Natural killer cell treated with Interleukin-12 subunit alpha and Interleukin-12 subunit beta and Interleukin-15 and Interleukin-18, amount 100 ng/mL, for 72 hours (primary cell): ENCODE results near the gene SUV39H1. TPM values are rescaled to one million over a fixed set of nuclear protein-coding genes. Genes with fewer than 3 reads are reported as not detected.
"Not testable (repeated sequence)": the region's sequence is repeated elsewhere in the genome, so short reads cannot be mapped to it uniquely, and the experiment has no call there.

Source experiments
- ATAC-seq, 2 donors: fragments of 150-1000 bp; cut with Tn5 transposase in 1 of 2; sonication (Bioruptor Pico), chemical (Tn5 transposase) in 1 of 2; 2 replicates each; pipeline ENCODE4 v1.10.0; 2021
- DNase-seq: peaks from one replicate; pipeline ENCODE4 v3.0.0; 2022; ENCODE audit warnings: low spot score
- H3K27ac Mint-ChIP-seq, 2 donors: 1 replicate in 1 of 2; 2 replicates in 1 of 2; pipeline ENCODE4 v1.8.0; 2022; ENCODE audit warnings: mixed read lengths in 2 of 2, mild to moderate bottlenecking in 1 of 2, moderate library complexity in 1 of 2
- H3K27me3 Mint-ChIP-seq, 2 donors: 1 replicate in 1 of 2; 2 replicates in 1 of 2; pipeline ENCODE4 v1.8.0; 2022; ENCODE audit warnings: mixed read lengths in 2 of 2
- H3K36me3 Mint-ChIP-seq: one replicate; pipeline ENCODE4 v1.8.0; 2022; ENCODE audit warnings: mixed read lengths
- H3K4me1 Mint-ChIP-seq, 2 donors: 1 replicate in 1 of 2; 2 replicates in 1 of 2; pipeline ENCODE4 v1.8.0; 2022; ENCODE audit warnings: low read depth in 2 of 2, mixed read lengths in 2 of 2, mild to moderate bottlenecking in 1 of 2
- H3K4me3 Mint-ChIP-seq: one replicate; pipeline ENCODE4 v1.8.0; 2022; ENCODE audit warnings: mixed read lengths
- H3K9me3 Mint-ChIP-seq: 2 replicates; pipeline ENCODE4 v1.8.0; 2022; ENCODE audit warnings: mixed read lengths
- total RNA-seq, 2 donors: library from RNA; stranded (reverse); gene quantifications; one replicate each; pipeline ENCODE4 v1.2.3, GENCODE V29; 2022

SUV39H1 gene
- total RNA-seq, 2 donors from 2014 or later, result 19.2 to 33.8 TPM

DNA sequence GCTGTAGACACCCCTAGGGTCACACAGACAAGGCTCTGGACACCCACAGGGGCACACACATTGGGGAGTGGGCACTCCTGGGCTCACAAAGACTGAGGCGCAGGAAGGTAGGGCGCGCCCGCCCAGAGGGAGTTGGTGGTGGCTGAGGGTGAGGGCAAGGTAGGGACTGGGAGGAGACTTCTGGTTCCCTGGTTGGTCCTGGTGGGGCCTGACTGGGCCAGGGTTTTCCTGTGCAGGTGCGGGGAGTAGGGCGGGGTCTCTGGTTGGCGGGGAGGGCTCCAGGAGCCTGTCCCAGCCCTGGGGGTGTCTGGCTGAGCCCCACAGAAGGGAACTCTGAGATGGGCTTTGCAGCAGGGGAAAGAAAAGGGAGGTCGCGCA, 19.7 kb upstream of the SUV39H1 start:
- Mint-ChIP-seq H3K4me1 (peaks cover 5 to 23% of the 10 kb centered on the region in 2 donors), H3K27me3 (no peaks in the 10 kb centered on the region), H3K4me3 (peak overlapping the region; percentile 89), H3K9me3 (no peaks in the 10 kb centered on the region), H3K27ac (peak overlapping the region; percentile 87 to 88), H3K36me3 (no peaks in the 10 kb centered on the region)
- DNase-seq, result no peak
- peak in 1 of 2 donors; percentile 8 for ATAC-seq

DNA sequence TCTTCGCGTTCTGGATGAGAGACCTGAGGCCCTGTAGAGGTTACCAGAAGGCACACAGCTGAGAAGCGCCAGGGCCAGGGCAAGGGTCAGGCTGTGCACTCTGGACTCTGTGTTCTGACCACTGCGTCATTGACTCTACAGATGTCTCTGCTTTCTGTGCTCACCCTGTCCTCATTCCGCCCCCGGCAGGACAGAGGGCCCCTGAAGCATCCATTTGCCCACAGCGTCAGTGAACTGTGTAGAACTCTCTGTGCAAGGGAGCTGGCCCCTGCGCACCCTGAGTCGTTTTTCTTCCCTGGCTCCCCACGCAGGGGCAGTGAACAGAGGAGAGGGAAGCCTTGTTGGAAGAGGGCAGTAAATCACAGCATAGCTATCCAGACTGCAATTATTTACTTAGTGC, 19.0 kb upstream of the SUV39H1 start:
- H3K27me3 Mint-ChIP-seq, result no peaks in the 10 kb centered on the region

DNA sequence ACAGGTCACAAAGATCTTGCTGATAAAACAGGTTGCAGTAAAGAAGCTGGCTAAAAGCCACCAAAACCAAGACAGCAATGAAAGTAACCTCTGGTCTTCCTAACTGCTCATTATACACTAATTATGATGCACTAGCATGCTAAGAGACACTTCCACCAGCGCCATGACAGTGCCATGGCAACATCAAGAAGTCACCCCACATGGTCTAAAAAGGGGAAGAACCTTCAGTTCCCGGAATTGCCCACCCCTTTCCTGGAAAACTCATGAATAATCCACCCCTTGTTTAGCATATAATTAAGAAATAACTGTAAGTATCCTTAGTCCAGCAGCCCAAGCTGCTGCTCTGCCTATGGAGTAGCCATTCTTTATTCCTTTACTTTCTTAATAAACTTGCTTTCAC, 16.1 kb upstream of the SUV39H1 start:
- not testable (repeated sequence) for H3K9me3 Mint-ChIP-seq, H3K27me3 Mint-ChIP-seq, H3K4me3 Mint-ChIP-seq, ATAC-seq, DNase-seq
- H3K4me1 Mint-ChIP-seq, result peaks cover 18 to 47% of the 10 kb centered on the region in 2 donors
- H3K27ac Mint-ChIP-seq, result peak overlapping the region in 1 of 2 donors; percentile 62
- peaks cover 11% of the 10 kb centered on the region for H3K36me3 Mint-ChIP-seq

More for the DNA sequence above, 19.0 kb upstream of the SUV39H1 start:
- Mint-ChIP-seq H3K36me3 (no peaks in the 10 kb centered on the region), H3K9me3 (no peaks in the 10 kb centered on the region), H3K4me1 (peaks cover 5 to 25% of the 10 kb centered on the region in 2 donors), H3K27ac (peak overlapping the region; percentile 87 to 88), H3K4me3 (peak overlapping the region; percentile 89)
- ATAC-seq (no peak), DNase-seq (no peak)

DNA sequence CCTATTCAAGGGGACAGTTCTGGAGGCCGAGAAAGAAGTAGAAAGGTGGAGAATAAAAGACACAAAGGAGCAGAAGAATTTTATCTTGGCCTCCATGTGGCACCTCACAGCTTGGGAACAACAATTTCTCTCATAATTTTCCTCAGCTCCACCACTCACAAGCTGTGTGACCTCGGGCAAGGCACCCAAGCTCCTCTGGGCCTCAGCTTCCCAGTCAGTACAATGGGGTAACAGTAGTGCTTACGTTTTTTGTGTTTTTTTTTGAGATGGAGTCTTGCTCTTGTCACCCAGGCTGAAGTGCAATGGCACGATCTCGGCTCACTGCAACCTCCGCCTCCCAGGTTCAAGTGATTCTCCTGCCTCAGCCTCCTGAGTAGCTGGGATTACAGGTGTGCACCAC, 15.6 kb upstream of the SUV39H1 start:
- H3K36me3 Mint-ChIP-seq, result peaks cover 13% of the 10 kb centered on the region
- peak overlapping the region in 1 of 2 donors; percentile 62 for H3K27ac Mint-ChIP-seq
- not testable (repeated sequence) for ATAC-seq, H3K4me3 Mint-ChIP-seq, H3K9me3 Mint-ChIP-seq, DNase-seq, H3K27me3 Mint-ChIP-seq
- peaks cover 22 to 46% of the 10 kb centered on the region in 2 donors for H3K4me1 Mint-ChIP-seq

DNA sequence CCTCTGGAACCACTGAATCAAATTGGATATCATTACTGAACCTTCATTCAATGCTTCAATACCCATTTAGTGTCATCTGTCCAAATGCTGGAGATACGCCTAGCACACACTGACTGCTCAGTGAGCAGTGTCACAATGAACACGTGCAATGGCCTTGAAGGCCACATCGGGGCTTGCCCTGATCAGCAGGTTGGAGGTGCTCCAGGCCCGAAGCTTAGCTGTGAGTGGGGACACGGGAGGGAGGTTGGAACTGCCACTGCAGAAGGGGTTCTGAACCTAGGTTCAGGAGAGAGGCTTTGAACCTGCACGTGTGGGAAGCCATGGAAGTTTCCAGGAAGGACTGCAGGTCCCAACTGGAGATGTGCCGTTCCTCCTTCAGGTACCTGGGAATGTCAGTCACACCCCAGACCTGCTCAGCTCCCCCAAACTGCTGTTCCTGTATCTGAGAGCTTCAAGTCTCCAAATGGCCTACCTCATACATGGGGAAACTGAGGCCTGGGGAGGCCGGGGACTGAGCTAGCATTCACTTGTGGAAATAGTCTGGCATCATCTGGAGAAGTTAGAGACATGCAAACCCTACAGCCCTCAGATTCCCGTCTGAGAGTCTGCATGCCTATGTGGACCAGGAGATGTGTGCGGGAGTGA, 14.9 kb upstream of the SUV39H1 start:
- peaks cover 19% of the 10 kb centered on the region for H3K36me3 Mint-ChIP-seq
- no peak for DNase-seq
- peak overlapping the region in 1 of 2 donors; percentile 37 for H3K27ac Mint-ChIP-seq
- H3K4me3 Mint-ChIP-seq, result no peak overlapping the region
- no peaks in the 10 kb centered on the region for H3K27me3 Mint-ChIP-seq
- no peaks in the 10 kb centered on the region for H3K9me3 Mint-ChIP-seq
- ATAC-seq, result no peak
- H3K4me1 Mint-ChIP-seq, result peaks cover 30 to 51% of the 10 kb centered on the region in 2 donors

DNA sequence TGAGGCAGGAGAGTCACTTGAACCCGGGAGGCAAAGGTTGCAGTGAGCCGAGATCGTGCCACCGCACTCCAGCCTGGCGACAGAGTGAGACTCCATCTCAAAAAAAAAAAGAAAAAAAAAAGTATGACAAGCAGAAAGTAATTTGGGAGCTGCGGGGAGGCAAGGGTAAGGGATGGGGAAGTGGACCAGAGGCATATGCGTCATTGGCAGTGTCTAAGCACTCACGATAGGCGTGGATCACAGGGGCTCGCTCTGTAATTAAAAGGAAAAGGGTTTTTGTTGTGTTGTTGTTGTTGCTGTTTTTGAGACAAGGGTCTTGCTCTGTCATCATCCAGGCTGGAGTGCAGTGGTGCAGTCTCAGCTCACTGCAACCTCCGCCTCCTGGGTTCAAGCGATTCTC, 13.7 kb upstream of the SUV39H1 start:
- ATAC-seq, H3K27me3 Mint-ChIP-seq, H3K9me3 Mint-ChIP-seq, DNase-seq, H3K4me3 Mint-ChIP-seq: not testable (repeated sequence)
- peaks cover 41 to 52% of the 10 kb centered on the region in 2 donors for H3K4me1 Mint-ChIP-seq
- H3K27ac Mint-ChIP-seq, result peak overlapping the region; percentile 95 to 96
- H3K36me3 Mint-ChIP-seq, result peaks cover 29% of the 10 kb centered on the region

DNA sequence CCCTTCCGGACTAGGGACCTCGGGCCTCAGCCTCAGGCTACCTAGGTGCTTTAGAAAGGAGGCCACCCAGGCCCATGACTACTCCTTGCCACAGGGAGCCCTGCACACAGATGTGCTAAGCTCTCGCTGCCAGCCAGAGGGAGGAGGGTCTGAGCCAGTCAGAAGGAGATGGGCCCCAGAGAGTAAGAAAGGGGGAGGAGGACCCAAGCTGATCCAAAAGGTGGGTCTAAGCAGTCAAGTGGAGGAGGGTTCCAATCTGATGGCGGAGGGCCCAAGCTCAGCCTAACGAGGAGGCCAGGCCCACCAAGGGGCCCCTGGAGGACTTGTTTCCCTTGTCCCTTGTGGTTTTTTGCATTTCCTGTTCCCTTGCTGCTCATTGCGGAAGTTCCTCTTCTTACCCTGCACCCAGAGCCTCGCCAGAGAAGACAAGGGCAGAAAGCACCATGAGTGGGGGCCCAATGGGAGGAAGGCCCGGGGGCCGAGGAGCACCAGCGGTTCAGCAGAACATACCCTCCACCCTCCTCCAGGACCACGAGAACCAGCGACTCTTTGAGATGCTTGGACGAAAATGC, 13.0 kb upstream of the SUV39H1 start, which contains the start of gene WAS:
WAS (plus strand) TSS at position 389 of the 572 bp plus-strand sequence; CDS start at position 444, 55 bp downstream.
- peaks cover 29% of the 10 kb centered on the region for H3K36me3 Mint-ChIP-seq
- peak; percentile 82 to 91 for ATAC-seq

DNA sequence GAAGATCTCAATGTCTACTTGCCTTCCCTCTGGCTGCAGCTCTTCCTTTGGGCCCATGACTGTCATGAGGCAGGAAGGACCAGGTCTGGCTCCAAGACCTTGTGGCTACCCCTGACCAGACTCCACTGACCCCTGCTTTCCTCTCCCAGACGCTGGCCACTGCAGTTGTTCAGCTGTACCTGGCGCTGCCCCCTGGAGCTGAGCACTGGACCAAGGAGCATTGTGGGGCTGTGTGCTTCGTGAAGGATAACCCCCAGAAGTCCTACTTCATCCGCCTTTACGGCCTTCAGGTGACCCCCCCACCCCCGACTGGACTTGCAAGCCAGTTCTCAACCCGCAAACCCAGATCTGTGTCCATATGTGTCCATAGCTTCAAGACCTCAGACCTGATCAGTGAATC, 12.4 kb upstream of the SUV39H1 start:
- no peaks in the 10 kb centered on the region for H3K27me3 Mint-ChIP-seq
- no peaks in the 10 kb centered on the region for H3K9me3 Mint-ChIP-seq
- H3K36me3 Mint-ChIP-seq, result peaks cover 29% of the 10 kb centered on the region
- H3K4me3 Mint-ChIP-seq, result peak overlapping the region; percentile 92
- ATAC-seq, result no peak
- no peak for DNase-seq
- peaks cover 41 to 50% of the 10 kb centered on the region in 2 donors for H3K4me1 Mint-ChIP-seq
- peak overlapping the region; percentile 95 to 96 for H3K27ac Mint-ChIP-seq

More for the DNA sequence above, 13.0 kb upstream of the SUV39H1 start, which contains the start of gene WAS:
- peaks cover 41 to 50% of the 10 kb centered on the region in 2 donors for H3K4me1 Mint-ChIP-seq
- H3K27ac Mint-ChIP-seq, result peak within 1 kb of the TSS; percentile 95 to 96
- no peaks in the 10 kb centered on the region for H3K27me3 Mint-ChIP-seq
- DNase-seq, result peak; percentile 69
- no peaks in the 10 kb centered on the region for H3K9me3 Mint-ChIP-seq
- H3K4me3 Mint-ChIP-seq, result peak within 1 kb of the TSS; percentile 92

DNA sequence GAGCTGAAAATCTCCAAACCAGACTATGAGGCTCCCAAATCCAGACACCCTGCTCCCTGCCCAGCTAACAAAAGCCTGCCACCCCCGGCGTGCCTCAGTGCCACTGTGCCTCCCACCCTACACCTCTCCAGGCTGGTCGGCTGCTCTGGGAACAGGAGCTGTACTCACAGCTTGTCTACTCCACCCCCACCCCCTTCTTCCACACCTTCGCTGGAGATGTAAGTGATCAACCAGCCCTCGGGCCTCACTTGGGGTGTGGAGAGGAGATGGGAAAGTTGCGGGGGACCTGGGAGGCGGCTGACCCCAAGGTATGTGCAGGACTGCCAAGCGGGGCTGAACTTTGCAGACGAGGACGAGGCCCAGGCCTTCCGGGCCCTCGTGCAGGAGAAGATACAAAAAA, 11.1 kb upstream of the SUV39H1 start:
- Mint-ChIP-seq H3K4me3 (peak overlapping the region; percentile 92), H3K4me1 (peaks cover 40 to 45% of the 10 kb centered on the region in 2 donors), H3K36me3 (peaks cover 29% of the 10 kb centered on the region), H3K27ac (peak overlapping the region; percentile 95 to 96), H3K9me3 (no peaks in the 10 kb centered on the region), H3K27me3 (no peaks in the 10 kb centered on the region)
- no peak for DNase-seq
- ATAC-seq, result no peak

DNA sequence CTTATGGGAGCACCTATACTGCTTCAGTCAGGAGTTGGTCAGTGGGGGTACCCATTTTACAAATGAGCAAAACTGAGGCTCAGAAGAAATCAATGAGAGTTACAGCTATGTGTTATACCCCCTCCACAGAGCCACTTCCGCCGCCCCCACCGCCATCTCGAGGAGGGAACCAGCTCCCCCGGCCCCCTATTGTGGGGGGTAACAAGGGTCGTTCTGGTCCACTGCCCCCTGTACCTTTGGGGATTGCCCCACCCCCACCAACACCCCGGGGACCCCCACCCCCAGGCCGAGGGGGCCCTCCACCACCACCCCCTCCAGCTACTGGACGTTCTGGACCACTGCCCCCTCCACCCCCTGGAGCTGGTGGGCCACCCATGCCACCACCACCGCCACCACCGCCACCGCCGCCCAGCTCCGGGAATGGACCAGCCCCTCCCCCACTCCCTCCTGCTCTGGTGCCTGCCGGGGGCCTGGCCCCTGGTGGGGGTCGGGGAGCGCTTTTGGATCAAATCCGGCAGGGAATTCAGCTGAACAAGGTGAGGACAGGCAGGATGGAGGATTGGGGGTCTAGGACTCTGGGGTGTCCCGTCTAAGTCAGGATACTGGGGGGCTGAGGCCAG, 7.9 kb upstream of the SUV39H1 start:
- ATAC-seq (no peak), DNase-seq (no peak)
- H3K4me3 Mint-ChIP-seq, result no peak overlapping the region
- H3K36me3 Mint-ChIP-seq, result peaks cover 35% of the 10 kb centered on the region
- H3K27ac Mint-ChIP-seq, result no peak overlapping the region
- H3K27me3 Mint-ChIP-seq, result peaks cover 0 to 4% of the 10 kb centered on the region in 2 donors
- peaks cover 32 to 36% of the 10 kb centered on the region in 2 donors for H3K4me1 Mint-ChIP-seq
- H3K9me3 Mint-ChIP-seq, result no peaks in the 10 kb centered on the region

DNA sequence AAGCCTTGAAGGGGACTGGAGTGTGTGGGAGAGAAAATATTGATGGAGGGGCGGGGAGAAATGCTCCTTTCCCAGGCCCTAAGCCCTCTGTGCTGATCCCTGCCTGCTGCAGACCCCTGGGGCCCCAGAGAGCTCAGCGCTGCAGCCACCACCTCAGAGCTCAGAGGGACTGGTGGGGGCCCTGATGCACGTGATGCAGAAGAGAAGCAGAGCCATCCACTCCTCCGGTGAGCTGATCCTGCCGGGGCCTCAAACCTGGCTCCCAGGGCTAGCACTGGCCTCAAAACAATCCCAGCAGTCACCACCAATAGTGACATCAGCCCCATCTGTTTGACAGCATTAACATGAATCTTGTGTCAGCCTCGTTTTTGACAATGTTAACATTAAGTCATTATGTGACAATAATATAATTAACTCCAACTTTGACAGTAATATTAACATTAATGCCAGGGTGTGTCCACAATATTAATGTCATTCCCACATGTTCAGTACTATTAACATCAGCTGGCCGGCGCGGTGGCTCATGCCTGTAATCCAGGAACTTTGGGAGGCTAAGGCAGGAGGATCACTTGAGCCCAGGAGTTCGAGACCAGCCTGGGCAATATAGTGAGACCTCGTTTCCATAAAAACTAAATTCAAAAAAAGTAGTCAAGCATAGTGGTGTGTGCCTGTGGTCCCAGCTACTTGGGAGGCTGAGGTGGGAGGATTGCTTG, 7.2 kb upstream of the SUV39H1 start:
- H3K36me3 Mint-ChIP-seq, result peaks cover 32% of the 10 kb centered on the region

DNA sequence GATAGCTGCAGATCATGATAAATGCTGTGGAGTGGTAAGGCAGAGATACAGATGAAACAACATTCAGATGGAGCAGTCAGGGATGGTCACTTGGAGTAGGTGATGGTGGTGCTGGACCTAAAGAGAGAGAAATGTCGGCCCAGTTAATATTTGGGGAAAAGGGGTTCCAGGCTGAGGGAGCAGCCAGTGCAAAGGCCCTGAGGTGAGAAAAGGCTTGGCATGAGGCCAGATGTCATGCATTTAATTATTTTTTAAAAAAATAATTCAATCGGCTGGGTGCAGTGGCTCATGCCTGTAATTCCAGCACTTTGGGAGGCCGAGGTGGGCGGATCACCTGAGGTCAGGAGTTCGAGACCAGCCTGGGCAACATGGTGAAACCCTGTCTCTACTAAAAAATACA, 4.8 kb upstream of the SUV39H1 start:
- H3K9me3 Mint-ChIP-seq, H3K4me3 Mint-ChIP-seq, H3K27ac Mint-ChIP-seq, DNase-seq, H3K27me3 Mint-ChIP-seq, ATAC-seq: not testable (repeated sequence)
- peaks cover 16% of the 10 kb centered on the region for H3K36me3 Mint-ChIP-seq
- H3K4me1 Mint-ChIP-seq, result peaks cover 16 to 23% of the 10 kb centered on the region in 2 donors

More for the DNA sequence above, 7.2 kb upstream of the SUV39H1 start:
- Mint-ChIP-seq H3K27ac (no peak overlapping the region), H3K9me3 (no peaks in the 10 kb centered on the region), H3K4me3 (no peak overlapping the region), H3K27me3 (peaks cover 0 to 4% of the 10 kb centered on the region in 2 donors), H3K4me1 (peaks cover 25 to 33% of the 10 kb centered on the region in 2 donors)
- no peak for DNase-seq
- ATAC-seq, result no peak

DNA sequence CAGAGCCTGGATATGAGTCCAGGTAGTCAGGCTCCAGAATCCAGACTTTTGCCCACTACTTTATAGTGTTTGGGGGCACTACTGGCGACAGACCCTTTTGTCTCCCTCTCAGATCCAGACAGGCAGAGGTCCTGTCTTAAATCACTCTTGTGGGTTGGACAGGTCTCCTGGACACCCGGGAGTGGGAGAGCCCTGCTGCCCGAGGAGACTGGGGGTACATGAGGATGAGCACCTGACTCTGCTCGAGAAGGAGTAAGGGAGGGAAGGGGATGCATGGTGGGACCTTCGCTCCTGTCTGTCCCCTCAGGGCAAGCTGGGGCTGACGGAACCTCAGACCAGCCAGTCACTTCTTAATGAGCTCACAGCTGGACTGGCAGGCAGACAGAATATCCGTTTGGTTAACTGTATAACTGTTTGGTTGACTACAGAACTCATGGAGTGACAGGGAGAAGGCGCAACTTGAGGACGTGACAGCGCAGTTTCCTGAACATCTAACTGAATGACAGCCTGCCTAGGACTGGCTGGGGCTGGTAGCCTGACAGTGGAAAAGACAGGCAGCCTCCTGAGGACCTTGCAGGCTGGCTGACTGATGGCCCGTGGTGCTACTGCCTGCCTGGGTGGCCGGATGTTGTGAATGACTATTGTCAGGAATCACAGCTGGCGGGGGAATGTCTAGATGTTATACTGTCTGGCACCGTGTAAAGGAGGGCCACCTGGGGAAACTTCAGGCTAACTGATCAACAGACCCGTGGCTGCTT, 1.6 kb upstream of the SUV39H1 start:
- peaks cover 16 to 26% of the 10 kb centered on the region in 2 donors for H3K4me1 Mint-ChIP-seq
- H3K27ac Mint-ChIP-seq, result peak overlapping the region; percentile 88 to 96
- peaks cover 11% of the 10 kb centered on the region for H3K36me3 Mint-ChIP-seq
- H3K9me3 Mint-ChIP-seq, result no peaks in the 10 kb centered on the region
- H3K4me3 Mint-ChIP-seq, result peak overlapping the region; percentile 97
- H3K27me3 Mint-ChIP-seq, result peaks cover 0 to 4% of the 10 kb centered on the region in 2 donors
- DNase-seq, result no peak
- ATAC-seq, result no peak
